H9 (cell line): ENCODE data around the gene NUDT8. TPM values are rescaled to one million over a fixed set of nuclear protein-coding genes. Genes with fewer than 3 reads are reported as not detected.
A peak's percentile ranks its signal among the peaks of the same experiment; 100 is the strongest.
"Not testable (repeated sequence)": the region's sequence is repeated elsewhere in the genome, so short reads cannot be mapped to it uniquely, and the experiment has no call there.

ENCODE experiments used
- DNase-seq: peaks from one replicate; pipeline ENCODE4 v3.0.0-alpha.2; 2017
- H2AFZ ChIP-seq: one replicate; pipeline ENCODE4 v1.6.1; 2013; ENCODE audit warnings: mild to moderate bottlenecking, low read length, control low read depth, moderate library complexity
- H2AK5ac ChIP-seq: 2 replicates; pipeline ENCODE4 v1.6.1; 2013; ENCODE audit warnings: low read length, control low read depth, mixed read lengths; ENCODE audit not compliant: insufficient read length
- H2BK120ac ChIP-seq: one replicate; pipeline ENCODE4 v1.6.1; 2013; ENCODE audit warnings: low read depth, mild to moderate bottlenecking, low read length, control low read depth, inconsistent platforms; ENCODE audit not compliant: poor library complexity, severe bottlenecking
- H2BK12ac ChIP-seq: 2 replicates; pipeline ENCODE4 v1.6.1; 2013; ENCODE audit warnings: low read length, control low read depth, mixed read lengths, low read depth; ENCODE audit not compliant: insufficient read length
- H2BK15ac ChIP-seq: 2 replicates; pipeline ENCODE4 v1.6.1; 2013; ENCODE audit warnings: low read depth, low read length, control low read depth
- H2BK20ac ChIP-seq: one replicate; pipeline ENCODE4 v1.6.1; 2013; ENCODE audit warnings: low read depth, mild to moderate bottlenecking, low read length, control low read depth, inconsistent platforms; ENCODE audit not compliant: poor library complexity, severe bottlenecking
- H2BK5ac ChIP-seq: 2 replicates; pipeline ENCODE4 v1.6.1; 2013; ENCODE audit warnings: low read length, control low read depth, mixed read lengths; ENCODE audit not compliant: insufficient read length
- H3K14ac ChIP-seq: 2 replicates; pipeline ENCODE4 v1.6.1; 2013; ENCODE audit warnings: low read length, control low read depth; ENCODE audit not compliant: insufficient read depth
- H3K18ac ChIP-seq: 2 replicates; pipeline ENCODE4 v1.6.1; 2013; ENCODE audit warnings: low read depth, mild to moderate bottlenecking, mixed read lengths, low read length, control low read depth; ENCODE audit not compliant: insufficient read length
- H3K23ac ChIP-seq: 2 replicates; pipeline ENCODE4 v1.6.1; 2013; ENCODE audit warnings: low read length, control low read depth, mixed read lengths, low read depth; ENCODE audit not compliant: insufficient read length
- H3K23me2 ChIP-seq: 2 replicates; pipeline ENCODE4 v1.6.1; 2013; ENCODE audit warnings: low read depth, mild to moderate bottlenecking, mixed read lengths, low read length, control low read depth; ENCODE audit not compliant: insufficient read length, poor library complexity, severe bottlenecking
- H3K27ac ChIP-seq: 2 replicates; pipeline ENCODE4 v1.5.1; 2013; ENCODE audit warnings: low read length, control low read depth, mixed read lengths, low read depth; ENCODE audit not compliant: insufficient read length
- H3K27me3 ChIP-seq: 2 replicates; pipeline ENCODE4 v1.6.1; 2013; ENCODE audit warnings: low read length, control low read depth, inconsistent platforms; ENCODE audit not compliant: insufficient read depth
- H3K4ac ChIP-seq: 2 replicates; pipeline ENCODE4 v1.6.1; 2013; ENCODE audit warnings: low read depth, mild to moderate bottlenecking, control low read depth, inconsistent platforms, low read length, moderate library complexity
- H3K4me1 ChIP-seq: 2 replicates; pipeline ENCODE4 v1.6.1; 2013; ENCODE audit warnings: low read length, control low read depth, inconsistent platforms; ENCODE audit not compliant: insufficient read depth
- H3K4me2 ChIP-seq: 2 replicates; pipeline ENCODE4 v1.6.1; 2013; ENCODE audit warnings: low read length, control low read depth, mixed read lengths; ENCODE audit not compliant: insufficient read length, insufficient read depth
- H3K56ac ChIP-seq: 2 replicates; pipeline ENCODE4 v1.6.1; 2013; ENCODE audit warnings: low read depth, mild to moderate bottlenecking, mixed read lengths, low read length, control low read depth; ENCODE audit not compliant: insufficient read length
- H3K79me1 ChIP-seq: 2 replicates; pipeline ENCODE4 v1.6.1; 2013; ENCODE audit warnings: low read depth, mild to moderate bottlenecking, moderate library complexity, low read length, control low read depth, inconsistent platforms; ENCODE audit not compliant: insufficient read depth, poor library complexity, severe bottlenecking
- H3K79me2 ChIP-seq: 2 replicates; pipeline ENCODE4 v1.6.1; 2013; ENCODE audit warnings: low read length, control low read depth, inconsistent platforms; ENCODE audit not compliant: insufficient read depth
- H3K9ac ChIP-seq: 2 replicates; pipeline ENCODE4 v1.6.1; 2013; ENCODE audit warnings: low read length, control low read depth, mixed read lengths; ENCODE audit not compliant: insufficient read length; ENCODE audit errors: extremely low read depth
- H3K9me3 ChIP-seq: one replicate; pipeline ENCODE4 v1.6.1; 2013; ENCODE audit warnings: low read depth, low read length, inconsistent platforms; ENCODE audit not compliant: control insufficient read depth
- H3T11ph ChIP-seq: one replicate; pipeline ENCODE4 v1.6.1; 2013; ENCODE audit warnings: mild to moderate bottlenecking, low read length, control low read depth, inconsistent platforms
- H4K20me1 ChIP-seq: one replicate; pipeline ENCODE4 v1.6.1; 2013; ENCODE audit not compliant: control insufficient read depth, insufficient read length, insufficient read depth
- H4K5ac ChIP-seq: 2 replicates; pipeline ENCODE4 v1.6.1; 2013; ENCODE audit warnings: low read depth, mild to moderate bottlenecking, mixed read lengths, low read length, control low read depth; ENCODE audit not compliant: insufficient read length
- H4K8ac ChIP-seq: replicated peaks from 2 replicates; pipeline ENCODE4 v1.6.1; 2013; ENCODE audit warnings: low read length, control low read depth, mixed read lengths, low read depth; ENCODE audit not compliant: insufficient read length
- H4K91ac ChIP-seq: 2 replicates; pipeline ENCODE4 v1.6.1; 2013; ENCODE audit warnings: low read depth, mild to moderate bottlenecking, moderate library complexity, mixed read lengths, low read length, control low read depth; ENCODE audit not compliant: insufficient read length
- H3K27ac Mint-ChIP-seq, 3 experiments: 2 replicates in 2 of 3; 3 replicates in 1 of 3; pipeline ENCODE4 v1.8.0; 2020 to 2021; ENCODE audit warnings: mixed read lengths in 3 of 3, mild to moderate bottlenecking in 1 of 3, moderate library complexity in 1 of 3
- H3K27me3 Mint-ChIP-seq: 2 replicates; pipeline ENCODE4 v1.8.0; 2021; ENCODE audit warnings: low read depth, mild to moderate bottlenecking, moderate library complexity, mixed read lengths
- H3K36me3 Mint-ChIP-seq, 3 experiments: 2 replicates in 2 of 3; 3 replicates in 1 of 3; pipeline ENCODE4 v1.8.0; 2020 to 2021; ENCODE audit warnings: low read depth in 3 of 3, mixed read lengths in 3 of 3; ENCODE audit not compliant: insufficient read depth in 1 of 3
- H3K4me1 Mint-ChIP-seq, 2 experiments: 2 replicates each; pipeline ENCODE4 v1.8.0; 2020; ENCODE audit warnings: mixed read lengths in 2 of 2
- H3K4me3 Mint-ChIP-seq, 2 experiments: 2 replicates in 1 of 2; 3 replicates in 1 of 2; pipeline ENCODE4 v1.8.0; 2020 to 2021; ENCODE audit warnings: mild to moderate bottlenecking in 2 of 2, mixed read lengths in 2 of 2, moderate library complexity in 1 of 2
- H3K9me3 Mint-ChIP-seq, 2 experiments: 2 replicates in 1 of 2; 3 replicates in 1 of 2; pipeline ENCODE4 v1.8.0; 2020; ENCODE audit warnings: mild to moderate bottlenecking in 2 of 2, mixed read lengths in 2 of 2, moderate library complexity in 1 of 2
- WGBS: extraction: QIAGEN DNeasy Blood & Tissue Kit; methylation state at CpG from one replicate; pipeline ENCODE4 v1.1.7; 2013; ENCODE audit warnings: missing lambda C conversion rate, low lambda C conversion rate, mixed read lengths; ENCODE audit not compliant: insufficient read length; ENCODE audit errors: extremely low coverage; 5-methylcytosine and 5-hydroxymethylcytosine counted together
- total RNA-seq: library from RNA; stranded (reverse); gene quantifications from 2 replicates; pipeline ENCODE4 v1.2.1, GENCODE V29; 2021

The NUDT8 gene
- total RNA-seq, 1 experiment from 2014 or later, result 6.5 TPM

DNA sequence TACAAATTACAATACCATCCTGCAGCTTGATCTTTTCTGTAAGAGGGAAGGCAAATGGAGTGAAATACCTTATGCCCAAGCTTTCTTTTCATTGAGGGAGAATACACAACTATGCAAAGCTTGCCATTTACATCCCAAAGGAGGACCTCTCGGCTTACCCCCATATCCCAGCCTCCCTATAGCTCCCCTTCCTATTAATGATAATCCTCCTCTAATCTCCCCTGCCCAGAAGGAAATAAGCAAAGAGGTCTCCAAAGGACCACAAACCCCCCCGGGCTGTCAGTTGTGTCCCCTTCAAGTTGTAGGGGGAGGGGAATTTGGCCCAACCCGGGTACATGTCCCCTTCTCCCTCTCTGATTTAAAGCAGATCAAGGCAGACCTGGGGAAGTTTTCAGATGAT is 7.8 kb downstream of the NUDT8 start:
- not testable (repeated sequence) for H2BK15ac ChIP-seq, H3K9me3 Mint-ChIP-seq, H4K20me1 ChIP-seq, H3K4me1 ChIP-seq, H3K23ac ChIP-seq, H2AFZ ChIP-seq, H3K27me3 ChIP-seq, H2BK12ac ChIP-seq, H4K8ac ChIP-seq, H2BK120ac ChIP-seq, H3T11ph ChIP-seq, H3K14ac ChIP-seq, H2AK5ac ChIP-seq, H3K18ac ChIP-seq, H2BK5ac ChIP-seq, H3K79me1 ChIP-seq, H3K23me2 ChIP-seq, H4K5ac ChIP-seq, H3K4ac ChIP-seq, H3K9ac ChIP-seq, H2BK20ac ChIP-seq, H3K9me3 ChIP-seq, H4K91ac ChIP-seq, H3K56ac ChIP-seq, H3K79me2 ChIP-seq, H3K27ac ChIP-seq
- H3K4me1 Mint-ChIP-seq, result peaks cover 48 to 56% of the 10 kb centered on the region in 2 experiments
- peak; percentile 57 for DNase-seq
- peaks cover 39% of the 10 kb centered on the region for H3K27me3 Mint-ChIP-seq
- peak overlapping the region; percentile 92 for H3K4me2 ChIP-seq
- peak overlapping the region; percentile 88 to 93 for H3K4me3 Mint-ChIP-seq
- peaks cover 15 to 42% (median 32%) of the 10 kb centered on the region in 3 experiments for H3K36me3 Mint-ChIP-seq
- peak overlapping the region; percentile 94 to 97 (median 94) for H3K27ac Mint-ChIP-seq
- WGBS, result no CpG with 5 or more reads among the region's 3 CpGs

DNA sequence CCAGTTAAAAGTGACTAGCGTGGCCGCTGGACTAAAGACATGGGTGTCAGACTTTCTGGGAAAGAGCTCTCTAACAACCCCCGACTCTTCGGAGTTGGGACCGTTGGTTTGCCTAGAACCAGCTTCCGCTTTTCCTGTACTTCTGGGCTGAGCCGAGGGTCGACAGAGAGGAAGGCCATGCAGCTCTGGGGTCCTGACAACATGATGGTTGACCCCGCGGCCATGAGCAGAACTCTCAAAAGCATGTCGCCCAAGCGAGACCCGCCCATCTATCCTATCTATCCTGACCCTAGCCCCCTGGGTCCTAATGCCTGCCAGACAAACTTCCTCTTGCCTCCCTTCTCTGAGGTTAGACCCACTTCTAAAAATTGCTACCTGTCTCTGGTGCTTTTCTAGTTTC is 9.1 kb downstream of the NUDT8 start:
- H3K4me1 ChIP-seq, H3K27ac ChIP-seq, H2BK120ac ChIP-seq, H3K14ac ChIP-seq, H4K91ac ChIP-seq, H3K9me3 ChIP-seq, H3K79me2 ChIP-seq, H2BK20ac ChIP-seq, H4K20me1 ChIP-seq, H3K56ac ChIP-seq, H3K23me2 ChIP-seq, H3K23ac ChIP-seq, H3K4ac ChIP-seq, H3K9me3 Mint-ChIP-seq, H3K79me1 ChIP-seq, H3K27me3 ChIP-seq, H3K18ac ChIP-seq, H2AK5ac ChIP-seq, H3T11ph ChIP-seq, H2BK15ac ChIP-seq, H2BK12ac ChIP-seq, H4K8ac ChIP-seq, H2AFZ ChIP-seq, H2BK5ac ChIP-seq, H4K5ac ChIP-seq: not testable (repeated sequence)
- Mint-ChIP-seq H3K27me3 (peaks cover 42% of the 10 kb centered on the region), H3K4me3 (peak overlapping the region; percentile 88 to 93), H3K4me1 (peaks cover 56 to 58% of the 10 kb centered on the region in 2 experiments), H3K36me3 (peaks cover 4 to 30% (median 19%) of the 10 kb centered on the region in 3 experiments; a peak in 6 of 7 replicates), H3K27ac (peak overlapping the region; percentile 61 to 97 (median 94); a peak in 5 of 7 replicates)
- WGBS, result no CpG with 5 or more reads among the region's 13 CpGs
- H3K4me2 ChIP-seq, result peak overlapping the region; percentile 92
- peak; percentile 62 for DNase-seq
- H3K9ac ChIP-seq, result peak overlapping the region; percentile 64
